Measurements from ENCODE around the gene VAV1.

Gene VAV1

DNA sequence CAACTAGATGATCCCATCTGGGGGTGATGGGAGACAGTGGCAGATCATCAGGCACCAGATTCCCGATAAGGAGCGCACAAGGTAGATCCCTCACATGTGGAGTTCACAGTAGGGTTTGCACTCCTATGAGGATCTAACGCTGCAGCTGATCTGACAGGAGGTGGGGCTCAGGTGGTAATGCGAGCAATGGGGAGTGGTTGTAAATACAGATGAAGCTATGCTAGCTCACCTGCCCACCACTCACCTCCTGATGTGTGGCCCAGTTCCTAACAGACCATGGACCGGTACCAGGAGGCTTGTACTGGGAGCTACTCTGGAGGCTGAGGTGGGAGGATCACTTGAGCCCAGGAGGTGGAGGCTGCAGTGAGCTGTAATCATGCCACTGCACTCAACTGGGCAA lies 34.8 kb downstream of the VAV1 start:
- DNase-seq (ENCODE audit: insufficient read length, low spot score) (no peak), FAIRE-seq (no peak)
- TF ChIP-seq POLR2AphosphoS5 (IDR thresholded peaks at IDR 0.05; ENCODE audit: low read depth, low read length) (no peak), POLR2A (IDR thresholded peaks at IDR 0.05; ENCODE audit: low read depth, low read length) (no peak), SPI1 (IDR thresholded peaks at IDR 0.05; ENCODE audit: low read depth, low read length) (no peak), POU2F2 (IDR thresholded peaks at IDR 0.05; ENCODE audit: low read depth, low read length) (no peak), PAX5 (IDR thresholded peaks at IDR 0.05; ENCODE audit: insufficient read depth, low read length, severe bottlenecking) (no peak), TAF1 (IDR thresholded peaks at IDR 0.05; ENCODE audit: low read depth, low read length) (no peak)

DNA sequence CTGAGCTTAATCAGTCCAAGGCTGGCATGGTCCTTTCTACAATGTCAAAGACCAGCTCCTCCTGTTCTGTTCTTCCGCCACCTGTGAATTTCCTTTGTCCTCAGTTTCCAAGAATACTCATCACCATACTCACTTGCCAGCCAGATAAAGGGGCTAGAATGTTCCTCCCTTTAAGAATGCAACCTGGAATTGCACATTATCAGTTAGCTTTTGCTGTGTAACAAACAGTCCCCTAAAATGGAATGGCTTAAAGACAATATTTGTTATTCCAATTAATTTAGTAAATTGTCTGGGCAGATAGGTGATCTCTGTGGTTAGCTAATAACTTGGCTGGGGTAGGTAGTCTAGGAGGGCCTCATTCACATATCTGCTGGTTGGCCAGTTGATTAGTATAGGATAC lies 36.0 kb downstream of the VAV1 start:
- FAIRE-seq (no peak), DNase-seq (ENCODE audit: insufficient read length, low spot score) (no peak)
- no peak for TF ChIP-seq POU2F2 (IDR thresholded peaks at IDR 0.05; ENCODE audit: low read depth, low read length)
- no peak for TF ChIP-seq SPI1 (IDR thresholded peaks at IDR 0.05; ENCODE audit: low read depth, low read length)
- TF ChIP-seq POLR2AphosphoS5 (IDR thresholded peaks at IDR 0.05; ENCODE audit: low read depth, low read length): no peak
- TF ChIP-seq TAF1 (IDR thresholded peaks at IDR 0.05; ENCODE audit: low read depth, low read length): no peak
- TF ChIP-seq PAX5 (IDR thresholded peaks at IDR 0.05; ENCODE audit: insufficient read depth, low read length, severe bottlenecking): no peak
- TF ChIP-seq POLR2A (IDR thresholded peaks at IDR 0.05; ENCODE audit: low read depth, low read length): no peak

DNA sequence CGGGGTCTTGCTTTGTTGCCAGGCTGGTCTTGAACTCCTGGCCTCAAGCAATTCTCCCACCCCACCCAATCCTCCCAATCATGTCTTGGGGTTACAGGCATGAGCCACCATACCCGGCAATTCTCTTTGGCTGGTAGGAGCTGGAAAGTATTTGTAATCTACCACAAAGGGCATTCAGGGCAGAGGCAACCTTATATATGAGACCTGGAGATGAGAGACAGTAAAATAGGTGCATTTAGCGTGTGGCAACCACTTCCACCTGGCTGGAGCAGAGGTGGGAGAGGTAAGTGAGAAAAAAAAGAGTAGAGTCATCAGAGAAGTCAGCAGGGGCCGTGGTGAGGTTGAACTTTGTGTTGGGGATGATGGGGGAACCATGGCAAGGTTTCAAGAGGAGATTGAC lies 36.8 kb downstream of the VAV1 start:
- no peak for FAIRE-seq
- TF ChIP-seq POLR2A (IDR thresholded peaks at IDR 0.05; ENCODE audit: low read depth, low read length) (no peak), POU2F2 (IDR thresholded peaks at IDR 0.05; ENCODE audit: low read depth, low read length) (no peak), TAF1 (IDR thresholded peaks at IDR 0.05; ENCODE audit: low read depth, low read length) (no peak), SPI1 (IDR thresholded peaks at IDR 0.05; ENCODE audit: low read depth, low read length) (no peak)
- no peak for DNase-seq (ENCODE audit: insufficient read length, low spot score)

DNA sequence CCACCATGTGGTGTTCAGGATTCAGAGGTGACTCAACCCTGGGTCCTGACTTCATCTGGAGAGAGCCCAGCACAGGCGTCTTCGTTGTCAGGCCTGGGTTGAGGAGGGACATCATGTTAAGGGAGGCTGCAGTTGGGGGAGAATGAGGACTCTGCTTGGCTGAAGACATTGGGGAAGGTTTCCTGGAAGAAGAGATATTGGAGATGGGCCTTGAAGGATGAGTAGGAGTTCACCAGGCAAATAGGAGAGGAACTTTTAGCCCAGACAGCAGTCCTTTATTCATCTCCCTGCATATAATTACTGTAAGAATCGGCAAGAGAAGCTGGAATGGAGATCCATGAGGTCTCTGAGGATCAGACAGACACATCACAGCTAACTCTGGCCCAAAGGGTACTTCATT lies 38.9 kb downstream of the VAV1 start:
- DNase-seq (ENCODE audit: insufficient read length, low spot score) (no peak), FAIRE-seq (no peak)
- TF ChIP-seq SPI1 (IDR thresholded peaks at IDR 0.05; ENCODE audit: low read depth, low read length) (no peak), POLR2A (IDR thresholded peaks at IDR 0.05; ENCODE audit: low read depth, low read length) (no peak), PAX5 (IDR thresholded peaks at IDR 0.05; ENCODE audit: insufficient read depth, low read length, severe bottlenecking) (no peak), POU2F2 (IDR thresholded peaks at IDR 0.05; ENCODE audit: low read depth, low read length) (no peak), POLR2AphosphoS5 (IDR thresholded peaks at IDR 0.05; ENCODE audit: low read depth, low read length) (no peak), TAF1 (IDR thresholded peaks at IDR 0.05; ENCODE audit: low read depth, low read length) (no peak)

DNA sequence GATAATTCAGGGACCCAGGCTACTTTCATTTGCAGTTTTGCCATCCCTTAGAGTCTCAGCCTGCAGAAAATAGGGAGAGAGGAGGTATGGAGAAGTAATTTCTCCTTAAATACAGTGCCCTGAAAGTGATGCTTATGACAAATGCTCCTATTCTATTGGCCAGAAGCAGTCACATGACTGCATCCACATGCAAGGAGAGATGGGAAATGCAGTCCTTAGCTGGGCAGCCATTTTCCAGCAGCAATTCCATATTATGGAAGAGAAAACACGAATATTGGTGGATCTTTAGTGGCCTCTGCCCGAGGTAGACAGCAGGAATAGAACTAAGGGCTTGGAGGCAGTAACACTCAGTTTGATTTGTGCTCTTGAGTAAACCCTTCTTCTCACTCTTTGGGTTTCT lies 39.4 kb downstream of the VAV1 start:
- no peak for TF ChIP-seq SPI1 (IDR thresholded peaks at IDR 0.05; ENCODE audit: low read depth, low read length)
- no peak for TF ChIP-seq TAF1 (IDR thresholded peaks at IDR 0.05; ENCODE audit: low read depth, low read length)
- TF ChIP-seq POU2F2 (IDR thresholded peaks at IDR 0.05; ENCODE audit: low read depth, low read length): no peak
- no peak for TF ChIP-seq PAX5 (IDR thresholded peaks at IDR 0.05; ENCODE audit: insufficient read depth, low read length, severe bottlenecking)
- no peak for TF ChIP-seq POLR2A (IDR thresholded peaks at IDR 0.05; ENCODE audit: low read depth, low read length)
- no peak for DNase-seq (ENCODE audit: insufficient read length, low spot score)
- FAIRE-seq: peak; percentile 85

DNA sequence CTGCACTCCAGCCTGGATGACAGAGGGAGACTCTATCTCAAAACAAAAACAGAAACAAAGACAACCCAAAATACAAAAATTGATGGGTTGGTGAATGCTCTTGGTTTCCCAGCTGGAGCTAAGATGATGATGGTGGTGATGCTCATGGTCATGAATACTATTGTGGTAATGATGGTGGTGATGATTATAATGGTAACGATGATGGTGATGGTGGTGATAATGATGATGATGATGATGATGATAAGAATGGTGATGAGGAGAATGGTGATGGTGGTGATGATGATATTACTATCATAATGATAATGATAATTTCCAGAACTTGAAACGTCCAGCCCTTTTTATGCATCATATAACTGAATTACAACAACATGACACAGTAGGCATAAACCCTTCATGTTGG lies 40.1 kb downstream of the VAV1 start:
- TF ChIP-seq TAF1 (IDR thresholded peaks at IDR 0.05; ENCODE audit: low read depth, low read length) (no peak), POLR2A (IDR thresholded peaks at IDR 0.05; ENCODE audit: low read depth, low read length) (no peak), POLR2AphosphoS5 (IDR thresholded peaks at IDR 0.05; ENCODE audit: low read depth, low read length) (no peak), SPI1 (IDR thresholded peaks at IDR 0.05; ENCODE audit: low read depth, low read length) (no peak), PAX5 (IDR thresholded peaks at IDR 0.05; ENCODE audit: insufficient read depth, low read length, severe bottlenecking) (no peak), POU2F2 (IDR thresholded peaks at IDR 0.05; ENCODE audit: low read depth, low read length) (no peak)
- FAIRE-seq: no peak
- no peak for DNase-seq (ENCODE audit: insufficient read length, low spot score)

DNA sequence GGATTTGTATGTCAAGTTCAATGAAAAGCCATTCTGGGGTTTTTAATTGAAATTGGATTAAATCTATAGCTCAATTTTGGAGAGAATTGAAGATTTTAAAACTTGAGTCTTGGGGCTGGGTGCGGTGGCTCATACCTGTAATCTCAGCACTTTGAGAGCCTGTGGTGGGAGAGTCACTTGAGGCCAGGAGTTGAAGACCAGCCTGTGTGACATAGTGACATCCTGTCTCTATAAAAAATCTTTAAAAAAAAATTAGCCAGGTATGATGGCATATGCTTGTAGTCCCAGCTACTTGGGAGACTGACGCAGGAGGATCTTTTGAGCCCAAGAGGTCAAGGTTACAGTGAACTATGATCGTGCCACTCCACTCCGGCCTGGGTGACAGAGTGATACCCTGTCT lies 41.2 kb downstream of the VAV1 start:
- TF ChIP-seq PAX5 (IDR thresholded peaks at IDR 0.05; ENCODE audit: insufficient read depth, low read length, severe bottlenecking) (no peak), POLR2A (IDR thresholded peaks at IDR 0.05; ENCODE audit: low read depth, low read length) (no peak), POLR2AphosphoS5 (IDR thresholded peaks at IDR 0.05; ENCODE audit: low read depth, low read length) (no peak), POU2F2 (IDR thresholded peaks at IDR 0.05; ENCODE audit: low read depth, low read length) (no peak), TAF1 (IDR thresholded peaks at IDR 0.05; ENCODE audit: low read depth, low read length) (no peak), SPI1 (IDR thresholded peaks at IDR 0.05; ENCODE audit: low read depth, low read length) (no peak)
- no peak for DNase-seq (ENCODE audit: insufficient read length, low spot score)
- FAIRE-seq: no peak

DNA sequence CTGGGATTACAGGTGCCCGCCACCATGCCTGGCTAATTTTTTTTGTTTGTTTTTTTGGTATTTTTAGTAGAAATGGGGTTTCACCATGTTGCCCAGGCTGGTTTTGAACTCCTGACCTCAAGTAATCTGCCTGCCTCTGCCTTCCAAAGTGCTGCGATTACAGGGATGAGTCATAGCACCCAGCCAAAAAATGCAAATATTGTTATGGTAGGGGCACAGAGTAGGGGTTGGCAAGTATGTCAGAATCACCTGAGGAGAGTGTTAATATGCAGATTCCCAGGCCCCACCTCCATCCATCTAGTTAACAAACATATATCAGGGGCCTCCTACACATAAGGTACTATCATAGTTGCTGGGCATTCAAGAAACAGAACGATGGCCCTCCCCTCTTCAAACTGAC lies 44.7 kb downstream of the VAV1 start:
- TF ChIP-seq POLR2AphosphoS5 (IDR thresholded peaks at IDR 0.05; ENCODE audit: low read depth, low read length): no peak
- DNase-seq (ENCODE audit: insufficient read length, low spot score): no peak
- FAIRE-seq: no peak

DNA sequence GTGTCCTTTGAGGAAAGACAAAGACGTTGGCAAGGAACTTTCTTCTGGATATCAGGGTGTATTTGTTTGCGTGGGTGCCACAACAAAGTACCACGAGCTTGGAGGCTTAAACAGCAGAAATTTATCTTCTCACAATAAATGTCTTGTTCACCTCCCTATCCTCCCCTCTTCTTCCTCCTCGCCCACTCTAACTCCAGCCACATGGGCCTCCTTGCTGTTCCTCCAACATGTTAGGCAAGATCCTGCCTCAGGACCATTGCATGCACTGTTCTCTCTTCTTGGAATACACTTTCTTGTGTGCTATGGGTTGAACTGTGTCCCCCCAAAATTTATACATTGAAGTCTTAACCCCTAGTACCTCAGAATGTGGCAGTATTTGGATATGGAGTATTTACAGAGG lies 45.7 kb downstream of the VAV1 start:
- TF ChIP-seq POLR2A (IDR thresholded peaks at IDR 0.05; ENCODE audit: low read depth, low read length) (no peak), POLR2AphosphoS5 (IDR thresholded peaks at IDR 0.05; ENCODE audit: low read depth, low read length) (no peak)
- DNase-seq (ENCODE audit: insufficient read length, low spot score) (no peak), FAIRE-seq (no peak)

DNA sequence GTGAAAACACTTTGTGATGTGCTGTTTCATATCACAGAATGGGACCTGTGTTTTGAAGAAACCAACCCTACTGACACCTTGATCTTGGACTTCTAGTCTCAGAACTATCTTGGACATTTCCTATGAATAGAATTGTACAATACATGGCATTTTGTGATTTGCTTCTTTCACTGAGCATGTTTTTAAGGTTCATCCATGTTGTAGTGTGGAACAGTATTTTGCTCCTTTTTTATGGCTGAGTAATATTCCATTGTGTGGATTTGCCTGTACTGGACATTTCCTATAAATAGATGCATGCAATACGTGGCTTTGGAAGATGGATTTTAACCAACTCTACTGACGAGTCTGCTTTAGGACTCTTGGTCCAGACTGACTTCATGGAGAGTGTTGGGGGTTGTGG lies 46.8 kb downstream of the VAV1 start:
- peak; percentile 55 for FAIRE-seq
- TF ChIP-seq POLR2AphosphoS5 (IDR thresholded peaks at IDR 0.05; ENCODE audit: low read depth, low read length): no peak
- no peak for TF ChIP-seq POU2F2 (IDR thresholded peaks at IDR 0.05; ENCODE audit: low read depth, low read length)
- TF ChIP-seq PAX5 (IDR thresholded peaks at IDR 0.05; ENCODE audit: insufficient read depth, low read length, severe bottlenecking): no peak
- no peak for TF ChIP-seq POLR2A (IDR thresholded peaks at IDR 0.05; ENCODE audit: low read depth, low read length)
- no peak for TF ChIP-seq SPI1 (IDR thresholded peaks at IDR 0.05; ENCODE audit: low read depth, low read length)
- TF ChIP-seq TAF1 (IDR thresholded peaks at IDR 0.05; ENCODE audit: low read depth, low read length): no peak
- DNase-seq (ENCODE audit: insufficient read length, low spot score): no peak

DNA sequence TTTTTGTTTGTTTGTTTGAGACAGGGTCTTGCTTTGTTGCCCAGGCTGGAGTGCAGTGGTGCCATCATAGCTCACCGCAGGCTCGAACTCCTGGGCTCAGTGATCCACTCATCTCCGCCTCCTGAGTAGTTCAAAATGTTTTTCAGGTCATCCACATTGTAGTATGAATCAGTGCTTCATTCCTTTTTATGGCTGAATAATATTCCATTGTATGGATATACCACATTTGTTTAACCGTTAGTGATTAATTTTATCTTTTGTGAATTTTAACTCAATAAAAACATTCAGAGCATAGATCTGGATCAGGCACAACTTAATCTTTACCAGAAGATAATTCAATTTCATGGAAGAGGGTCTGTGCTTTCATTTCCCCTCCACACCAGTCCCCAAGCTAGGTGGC lies 47.7 kb downstream of the VAV1 start:
- FAIRE-seq (no peak), DNase-seq (ENCODE audit: insufficient read length, low spot score) (no peak)
- TF ChIP-seq POLR2AphosphoS5 (IDR thresholded peaks at IDR 0.05; ENCODE audit: low read depth, low read length) (no peak), SPI1 (IDR thresholded peaks at IDR 0.05; ENCODE audit: low read depth, low read length) (no peak), POLR2A (IDR thresholded peaks at IDR 0.05; ENCODE audit: low read depth, low read length) (no peak), TAF1 (IDR thresholded peaks at IDR 0.05; ENCODE audit: low read depth, low read length) (no peak), PAX5 (IDR thresholded peaks at IDR 0.05; ENCODE audit: insufficient read depth, low read length, severe bottlenecking) (no peak), POU2F2 (IDR thresholded peaks at IDR 0.05; ENCODE audit: low read depth, low read length) (no peak)

All from GM12891 (cell line).